GM23248 (cell line): ENCODE data around the gene HPN.

Experiments used
- EZH2 ChIP-seq: fragments of 200-600 bp; sonication (generic); IDR thresholded peaks from 2 replicates; pipeline ENCODE4 v1.6.1; 2018; ENCODE audit warnings: antibody characterized with exemption, mild to moderate bottlenecking; ENCODE audit not compliant: insufficient read depth, poor library complexity, severe bottlenecking
- EZH2phosphoT487 ChIP-seq: fragments of 200-600 bp; sonication (generic); IDR thresholded peaks from 2 replicates; pipeline ENCODE4 v1.6.1; 2018; ENCODE audit warnings: antibody characterized with exemption, moderate library complexity, mild to moderate bottlenecking, low read depth; ENCODE audit not compliant: insufficient read depth

- no peak for TF ChIP-seq EZH2phosphoT487
- TF ChIP-seq EZH2: no peak
These were observed 67.2 kb downstream of the HPN start for GRCh38 chr19:35108730-35109129.
